Measurements from ENCODE around the gene GPC5. TPM values are rescaled to one million over a fixed set of nuclear protein-coding genes. Genes with fewer than 3 reads are reported as not detected.

Gene GPC5
- total RNA-seq, 1 donor from 2014 or later, result 8.7 TPM

DNA sequence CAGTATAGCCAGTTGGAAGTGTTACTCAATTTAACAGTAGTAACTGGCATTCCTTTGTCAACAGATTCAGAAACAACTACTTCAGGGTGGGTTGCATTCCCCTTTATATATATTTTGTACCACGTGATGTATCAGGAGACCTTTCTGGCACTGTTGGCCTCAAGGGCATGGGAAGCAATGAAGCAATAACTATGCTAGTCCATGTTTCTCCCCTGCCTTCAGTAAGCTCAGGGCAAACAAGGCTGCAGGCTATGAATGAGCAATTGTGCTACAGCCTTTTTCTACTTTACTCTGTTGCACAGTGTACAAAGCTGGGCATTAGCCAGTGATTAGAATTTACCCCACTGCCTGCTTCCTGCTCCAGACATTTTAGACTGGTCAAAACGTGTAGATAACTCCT is 348.8 kb downstream of the GPC5 start:
- DNase-seq, result no peak
- Histone ChIP-seq H3K27ac (no peak overlapping the region), H3K4me3 (no peak overlapping the region), H3K27me3 (ENCODE audit: low read depth) (no peaks in the 10 kb centered on the region), H3K9me3 (no peaks in the 10 kb centered on the region), H3K4me1 (no peaks in the 10 kb centered on the region), H3K36me3 (no peaks in the 10 kb centered on the region)
- ATAC-seq, result no peak
- TF ChIP-seq, protein P1, sequence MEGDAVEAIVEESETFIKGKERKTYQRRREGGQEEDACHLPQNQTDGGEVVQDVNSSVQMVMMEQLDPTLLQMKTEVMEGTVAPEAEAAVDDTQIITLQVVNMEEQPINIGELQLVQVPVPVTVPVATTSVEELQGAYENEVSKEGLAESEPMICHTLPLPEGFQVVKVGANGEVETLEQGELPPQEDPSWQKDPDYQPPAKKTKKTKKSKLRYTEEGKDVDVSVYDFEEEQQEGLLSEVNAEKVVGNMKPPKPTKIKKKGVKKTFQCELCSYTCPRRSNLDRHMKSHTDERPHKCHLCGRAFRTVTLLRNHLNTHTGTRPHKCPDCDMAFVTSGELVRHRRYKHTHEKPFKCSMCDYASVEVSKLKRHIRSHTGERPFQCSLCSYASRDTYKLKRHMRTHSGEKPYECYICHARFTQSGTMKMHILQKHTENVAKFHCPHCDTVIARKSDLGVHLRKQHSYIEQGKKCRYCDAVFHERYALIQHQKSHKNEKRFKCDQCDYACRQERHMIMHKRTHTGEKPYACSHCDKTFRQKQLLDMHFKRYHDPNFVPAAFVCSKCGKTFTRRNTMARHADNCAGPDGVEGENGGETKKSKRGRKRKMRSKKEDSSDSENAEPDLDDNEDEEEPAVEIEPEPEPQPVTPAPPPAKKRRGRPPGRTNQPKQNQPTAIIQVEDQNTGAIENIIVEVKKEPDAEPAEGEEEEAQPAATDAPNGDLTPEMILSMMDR (IDR thresholded peaks at IDR 0.05), result no peak
- intact Hi-C loops (cut with DNase I), result no loop called here

DNA sequence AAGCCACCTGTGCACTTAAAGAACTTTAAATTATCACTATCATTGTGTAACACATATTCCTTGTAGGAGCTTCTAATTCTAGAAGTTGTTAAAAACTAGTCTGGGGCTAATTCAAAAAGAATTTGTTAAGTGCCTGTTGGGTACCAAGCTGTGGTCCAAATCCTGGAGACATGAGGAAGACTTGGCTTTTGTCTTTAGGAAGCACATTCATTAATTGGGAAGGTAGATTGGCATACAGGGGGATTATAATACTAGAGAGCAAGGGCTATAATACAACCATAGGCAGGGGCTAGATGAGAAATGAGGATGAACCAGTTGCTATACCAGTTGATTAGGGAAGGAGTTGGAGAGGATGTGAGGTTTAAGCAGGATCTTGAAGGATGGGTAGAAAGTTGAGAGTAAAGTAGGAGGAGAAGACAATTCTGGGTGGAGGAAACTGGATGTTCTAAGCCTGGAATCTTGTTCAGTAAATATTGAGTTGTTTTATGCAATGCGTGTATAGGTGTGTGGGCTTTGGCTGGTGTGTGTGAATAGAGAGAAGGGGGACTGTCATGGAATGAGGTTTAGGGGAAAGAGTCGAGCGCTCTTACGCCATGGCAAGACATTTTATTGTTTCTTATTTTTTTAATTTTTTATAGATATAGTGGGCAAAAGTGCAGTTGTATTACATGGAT is 350.1 kb downstream of the GPC5 start:
- H3K9me3 ChIP-seq, result no peaks in the 10 kb centered on the region
- no peak overlapping the region for H3K4me3 ChIP-seq
- H3K27me3 ChIP-seq (ENCODE audit: low read depth), result no peaks in the 10 kb centered on the region
- H3K36me3 ChIP-seq, result no peaks in the 10 kb centered on the region
- TF ChIP-seq, protein P1 (IDR thresholded peaks at IDR 0.05), result no peak
- H3K4me1 ChIP-seq, result no peaks in the 10 kb centered on the region
- no peak for DNase-seq
- H3K27ac ChIP-seq, result no peak overlapping the region
- no peak for ATAC-seq
- intact Hi-C loops (cut with DNase I), result no loop called here

DNA sequence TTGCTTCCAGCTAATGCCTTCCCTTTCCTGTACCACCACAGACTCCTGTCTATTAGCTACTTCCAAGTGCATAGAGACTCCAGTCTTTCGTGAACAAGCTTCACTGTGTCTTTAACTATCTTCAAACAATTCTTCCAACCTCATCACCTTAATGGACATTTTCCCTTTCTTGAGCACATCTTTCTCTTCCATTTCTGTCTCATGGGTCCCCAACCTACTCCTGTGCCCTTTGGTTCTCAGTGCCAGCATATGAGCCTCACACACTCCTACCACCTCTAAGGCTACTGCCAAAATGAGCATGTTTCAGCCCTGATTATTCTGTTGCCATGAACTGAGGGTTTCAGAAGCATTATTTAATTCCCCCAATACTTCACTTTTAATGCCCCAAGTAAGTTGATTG is 360.3 kb downstream of the GPC5 start:
- Histone ChIP-seq H3K36me3 (no peaks in the 10 kb centered on the region), H3K27me3 (ENCODE audit: low read depth) (no peaks in the 10 kb centered on the region), H3K4me3 (no peak overlapping the region), H3K9me3 (no peaks in the 10 kb centered on the region), H3K4me1 (no peaks in the 10 kb centered on the region), H3K27ac (no peak overlapping the region)
- DNase-seq (no peak), ATAC-seq (no peak)
- TF ChIP-seq, protein P1 (IDR thresholded peaks at IDR 0.05), result no peak
- intact Hi-C loops (cut with DNase I), result no loop called here

DNA sequence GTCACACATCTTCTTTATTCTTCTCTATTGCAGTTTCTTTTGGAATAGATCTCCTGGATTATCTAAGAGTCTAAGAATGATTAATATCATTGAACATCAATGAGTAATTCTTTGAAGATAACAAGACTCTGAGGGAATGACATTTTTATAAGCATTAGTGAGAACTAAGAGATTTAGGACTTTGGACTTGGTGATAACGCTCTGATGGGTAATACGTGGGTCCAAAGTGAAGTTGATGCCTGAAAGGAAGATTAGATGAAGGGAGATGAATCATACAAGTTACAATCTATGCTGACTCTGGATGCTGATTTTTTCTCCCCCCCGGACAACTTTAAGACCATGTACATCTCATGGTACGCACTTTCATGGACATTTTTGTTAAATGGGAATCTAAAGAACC is 364.5 kb downstream of the GPC5 start:
- TF ChIP-seq, protein P1 (IDR thresholded peaks at IDR 0.05), result no peak
- intact Hi-C loops (cut with DNase I), result no loop called here
- DNase-seq (no peak), ATAC-seq (no peak)
- no peak overlapping the region for H3K4me3 ChIP-seq
- H3K9me3 ChIP-seq, result no peaks in the 10 kb centered on the region
- no peaks in the 10 kb centered on the region for H3K4me1 ChIP-seq
- no peaks in the 10 kb centered on the region for H3K27me3 ChIP-seq (ENCODE audit: low read depth)
- H3K36me3 ChIP-seq, result no peaks in the 10 kb centered on the region
- no peak overlapping the region for H3K27ac ChIP-seq

DNA sequence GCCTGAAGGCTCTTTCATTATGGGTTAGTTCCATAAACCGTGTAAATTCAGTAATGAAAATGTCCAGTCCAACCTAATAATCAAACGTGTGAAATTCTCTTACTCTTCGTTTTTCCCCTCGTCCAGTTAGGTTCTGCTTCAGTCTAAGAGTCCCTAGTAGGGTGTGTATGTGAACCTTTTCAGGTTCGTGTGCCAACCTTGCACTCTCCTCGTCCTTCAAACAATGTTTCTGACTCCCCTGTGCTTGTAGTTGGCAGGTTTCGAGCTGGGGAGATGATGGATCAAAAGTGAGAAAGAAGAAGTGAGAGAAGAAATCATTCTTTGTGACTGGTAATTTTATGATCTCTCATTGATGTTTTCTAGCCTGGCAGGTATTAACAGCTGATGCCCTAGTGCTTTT is 366.1 kb downstream of the GPC5 start:
- intact Hi-C loops (cut with DNase I), result no loop called here

More for the DNA sequence above, 366.1 kb downstream of the GPC5 start:
- Histone ChIP-seq H3K9me3 (no peaks in the 10 kb centered on the region), H3K36me3 (no peaks in the 10 kb centered on the region), H3K27me3 (ENCODE audit: low read depth) (no peaks in the 10 kb centered on the region), H3K4me3 (no peak overlapping the region), H3K4me1 (no peaks in the 10 kb centered on the region), H3K27ac (no peak overlapping the region)
- no peak for ATAC-seq
- no peak for DNase-seq
- TF ChIP-seq, protein P1 (IDR thresholded peaks at IDR 0.05), result no peak
